ENCODE results near the gene NPPB.

- no peak for TF ChIP-seq POLR2A (IDR thresholded peaks at IDR 0.05)
- TF ChIP-seq, protein P1, sequence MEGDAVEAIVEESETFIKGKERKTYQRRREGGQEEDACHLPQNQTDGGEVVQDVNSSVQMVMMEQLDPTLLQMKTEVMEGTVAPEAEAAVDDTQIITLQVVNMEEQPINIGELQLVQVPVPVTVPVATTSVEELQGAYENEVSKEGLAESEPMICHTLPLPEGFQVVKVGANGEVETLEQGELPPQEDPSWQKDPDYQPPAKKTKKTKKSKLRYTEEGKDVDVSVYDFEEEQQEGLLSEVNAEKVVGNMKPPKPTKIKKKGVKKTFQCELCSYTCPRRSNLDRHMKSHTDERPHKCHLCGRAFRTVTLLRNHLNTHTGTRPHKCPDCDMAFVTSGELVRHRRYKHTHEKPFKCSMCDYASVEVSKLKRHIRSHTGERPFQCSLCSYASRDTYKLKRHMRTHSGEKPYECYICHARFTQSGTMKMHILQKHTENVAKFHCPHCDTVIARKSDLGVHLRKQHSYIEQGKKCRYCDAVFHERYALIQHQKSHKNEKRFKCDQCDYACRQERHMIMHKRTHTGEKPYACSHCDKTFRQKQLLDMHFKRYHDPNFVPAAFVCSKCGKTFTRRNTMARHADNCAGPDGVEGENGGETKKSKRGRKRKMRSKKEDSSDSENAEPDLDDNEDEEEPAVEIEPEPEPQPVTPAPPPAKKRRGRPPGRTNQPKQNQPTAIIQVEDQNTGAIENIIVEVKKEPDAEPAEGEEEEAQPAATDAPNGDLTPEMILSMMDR (IDR thresholded peaks at IDR 0.05) = no peak
Measured at GRCh38 chr1:11851180-11851579, 7.6 kb downstream of the NPPB start.

All from prostate gland (tissue), 2 donors.